ENCODE results near the gene ABCC8. TPM values are rescaled to one million over a fixed set of nuclear protein-coding genes. Genes with fewer than 3 reads are reported as not detected.

Gene ABCC8
- total RNA-seq, 1 experiment from 2014 or later: 2.4 TPM

GRCh38 chr11:17505146-17505545 lies 28.5 kb upstream of the ABCC8 start:
- H3K9ac ChIP-seq (ENCODE audit: extremely low read depth, insufficient read length, low read length): no peak overlapping the region
- WGBS (ENCODE audit: extremely low coverage, insufficient read length, low lambda C conversion rate): no CpG with 5 or more reads among the region's 4 CpGs
- no peak for TF ChIP-seq CTCF (conservative IDR thresholded peaks at IDR 0.05)

More at GRCh38 chr11:17505146-17505545, 28.5 kb upstream of the ABCC8 start:
- no peak overlapping the region for H3K27ac Mint-ChIP-seq
- H3K23ac ChIP-seq (ENCODE audit: insufficient read length, low read depth, low read length): no peak overlapping the region
- H2AFZ ChIP-seq (ENCODE audit: low read length): no peak overlapping the region
- no peak overlapping the region for H2AK5ac ChIP-seq (ENCODE audit: insufficient read length, low read length)
- H3K36me3 Mint-ChIP-seq (ENCODE audit: insufficient read depth in 1 of 3, low read depth in 3 of 3): no peaks in the 10 kb centered on the region
- H3K27me3 ChIP-seq (ENCODE audit: insufficient read depth, low read length): no peaks in the 10 kb centered on the region
- H2BK15ac ChIP-seq (ENCODE audit: low read depth, low read length): no peak overlapping the region
- H3K14ac ChIP-seq (ENCODE audit: insufficient read depth, low read length): no peak overlapping the region
- H2BK20ac ChIP-seq (ENCODE audit: low read depth, low read length, poor library complexity, severe bottlenecking): no peak overlapping the region
- no peak overlapping the region for H3K4me2 ChIP-seq (ENCODE audit: insufficient read depth, insufficient read length, low read length)
- H3T11ph ChIP-seq (ENCODE audit: low read length): no peak overlapping the region
- peaks cover 0 to 5% of the 10 kb centered on the region in 2 experiments; a peak in 2 of 4 replicates for H3K4me1 Mint-ChIP-seq
- H3K9me3 Mint-ChIP-seq: no peaks in the 10 kb centered on the region
- H3K27me3 Mint-ChIP-seq (ENCODE audit: low read depth): peaks cover 18% of the 10 kb centered on the region
- no peak overlapping the region for H4K5ac ChIP-seq (ENCODE audit: insufficient read length, low read depth, low read length)
- H2BK12ac ChIP-seq (ENCODE audit: insufficient read length, low read depth, low read length): no peak overlapping the region
- no peak for DNase-seq
- no peak overlapping the region for H3K18ac ChIP-seq (ENCODE audit: insufficient read length, low read depth, low read length)
- no peak overlapping the region for H4K91ac ChIP-seq (ENCODE audit: insufficient read length, low read depth, low read length)
- H2BK120ac ChIP-seq (ENCODE audit: low read depth, low read length, poor library complexity, severe bottlenecking): no peak overlapping the region
- H4K8ac ChIP-seq (replicated peaks; ENCODE audit: insufficient read length, low read depth, low read length): no peak overlapping the region
- H3K79me1 ChIP-seq (ENCODE audit: insufficient read depth, low read depth, low read length, poor library complexity, severe bottlenecking): no peaks in the 10 kb centered on the region
- H3K23me2 ChIP-seq (ENCODE audit: insufficient read length, low read depth, low read length, poor library complexity, severe bottlenecking): no peaks in the 10 kb centered on the region
- no peaks in the 10 kb centered on the region for H3K9me3 ChIP-seq (ENCODE audit: control insufficient read depth, low read depth, low read length)
- H3K79me2 ChIP-seq (ENCODE audit: insufficient read depth, low read length): no peaks in the 10 kb centered on the region
- H3K4me3 Mint-ChIP-seq: no peak overlapping the region
- no peaks in the 10 kb centered on the region for H3K4me1 ChIP-seq (ENCODE audit: insufficient read depth, low read length)
- no peaks in the 10 kb centered on the region for H4K20me1 ChIP-seq (ENCODE audit: control insufficient read depth, insufficient read depth, insufficient read length)
- no peak overlapping the region for H3K27ac ChIP-seq (ENCODE audit: insufficient read length, low read depth, low read length)
- H3K56ac ChIP-seq (ENCODE audit: insufficient read length, low read depth, low read length): no peak overlapping the region
- H3K4ac ChIP-seq (ENCODE audit: low read depth, low read length): no peak overlapping the region
- H2BK5ac ChIP-seq (ENCODE audit: insufficient read length, low read length): no peak overlapping the region

Measured in H9 (cell line).